HT-29 (cell line): ENCODE measurements around the gene BASP1. TPM values are rescaled to one million over a fixed set of nuclear protein-coding genes. Genes with fewer than 3 reads are reported as not detected.
A peak's percentile ranks its signal among the peaks of the same experiment; 100 is the strongest.
"Not testable (repeated sequence)": the region's sequence is repeated elsewhere in the genome, so short reads cannot be mapped to it uniquely, and the experiment has no call there.

Experiments
- DNase-seq: peaks from one replicate; pipeline ENCODE4 v3.0.0-alpha.2; 2015; ENCODE audit warnings: low spot score
- total RNA-seq: library from RNA; depleted of rRNA; stranded (reverse); fragments of >200 nt; shearing (Covaris generic); gene quantifications from 2 replicates; pipeline ENCODE4 v1.2.3, GENCODE V29; 2014

BASP1 gene
- total RNA-seq, 1 experiment from 2014 or later, result not detected

- DNase-seq, result no peak
These were observed 71.1 kb downstream of the BASP1 start for GRCh38 chr5:17288570-17288969.

- DNase-seq, result no peak
These were observed 72.5 kb downstream of the BASP1 start for GRCh38 chr5:17289681-17290539.

DNA sequence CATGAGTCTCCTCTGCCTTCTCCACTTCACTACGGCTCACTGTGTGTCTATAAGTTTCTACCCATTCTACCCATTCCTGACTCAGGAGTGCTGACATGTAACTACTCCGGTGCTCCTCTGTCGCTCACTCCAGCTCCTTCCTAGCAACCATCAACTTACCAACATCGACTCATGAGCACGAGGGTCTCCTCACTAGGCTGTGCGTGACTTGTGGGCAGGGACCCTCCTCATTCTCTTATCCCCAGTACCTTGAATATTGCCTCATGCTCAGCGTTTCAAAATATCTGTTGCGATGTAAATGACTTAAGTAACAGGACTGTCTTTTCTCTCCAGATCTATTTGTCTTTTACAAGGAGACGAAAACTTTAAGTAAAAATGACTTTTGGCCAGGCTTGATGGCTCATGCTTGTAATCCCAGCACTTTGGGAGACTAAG, 73.1 kb downstream of the BASP1 start:
- no peak for DNase-seq

GRCh38 chr5:17292434-17293015, 75.1 kb downstream of the BASP1 start:
- DNase-seq, result no peak

DNA sequence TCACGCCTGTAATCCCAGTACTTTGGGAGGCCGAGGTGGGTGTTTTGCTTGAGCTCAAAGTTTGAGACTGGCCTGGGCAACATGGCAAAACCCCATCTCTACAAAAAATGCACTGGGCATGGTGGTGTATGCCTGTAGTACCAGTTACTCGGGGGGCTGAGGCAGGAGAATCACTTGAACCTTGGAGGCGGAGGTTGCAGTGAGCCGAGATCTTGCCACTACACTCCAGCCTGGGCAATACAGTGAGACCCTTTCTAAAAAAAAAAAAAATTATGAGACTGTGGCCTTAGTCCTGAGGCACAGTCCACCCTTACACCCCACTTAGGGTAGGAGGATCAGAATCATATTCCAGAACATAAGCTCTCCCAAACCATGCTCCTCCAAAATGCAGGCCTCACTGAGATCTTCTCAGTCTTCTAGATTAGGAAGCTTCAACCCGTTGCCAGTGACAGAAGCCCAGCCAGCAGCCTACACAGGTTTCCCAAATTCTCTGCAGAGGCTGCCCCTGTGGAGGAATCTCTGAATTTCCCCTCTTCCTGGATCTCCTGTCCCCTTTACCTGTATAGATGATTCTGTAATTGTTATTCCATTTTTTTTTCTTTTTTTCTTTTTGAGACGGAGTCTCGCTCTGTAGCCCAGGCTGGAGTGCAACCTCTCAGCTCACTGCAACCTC, 77.3 kb downstream of the BASP1 start:
- DNase-seq, result no peak

DNA sequence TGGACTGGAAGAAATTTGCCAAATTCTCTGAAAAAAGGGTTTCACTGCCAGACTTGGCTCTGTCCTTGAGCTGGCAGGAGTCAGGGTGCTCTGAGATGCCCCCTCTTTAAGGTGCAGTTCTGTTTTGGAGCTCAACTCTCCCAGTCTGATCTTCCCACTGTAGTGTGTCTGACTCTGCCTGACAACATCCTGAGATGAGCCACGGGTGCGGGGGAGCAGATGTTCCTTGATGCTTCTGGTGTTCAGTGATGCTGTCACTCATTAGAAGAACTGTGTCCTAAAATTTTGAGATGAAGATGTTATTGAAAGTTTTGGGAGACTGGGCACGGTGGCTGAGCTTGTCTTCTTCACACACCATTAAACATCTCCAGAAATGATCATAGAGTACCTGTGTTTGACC, 78.2 kb downstream of the BASP1 start:
- DNase-seq, result no peak

- no peak for DNase-seq
These were observed 84.7 kb downstream of the BASP1 start for GRCh38 chr5:17302106-17302505.

DNA sequence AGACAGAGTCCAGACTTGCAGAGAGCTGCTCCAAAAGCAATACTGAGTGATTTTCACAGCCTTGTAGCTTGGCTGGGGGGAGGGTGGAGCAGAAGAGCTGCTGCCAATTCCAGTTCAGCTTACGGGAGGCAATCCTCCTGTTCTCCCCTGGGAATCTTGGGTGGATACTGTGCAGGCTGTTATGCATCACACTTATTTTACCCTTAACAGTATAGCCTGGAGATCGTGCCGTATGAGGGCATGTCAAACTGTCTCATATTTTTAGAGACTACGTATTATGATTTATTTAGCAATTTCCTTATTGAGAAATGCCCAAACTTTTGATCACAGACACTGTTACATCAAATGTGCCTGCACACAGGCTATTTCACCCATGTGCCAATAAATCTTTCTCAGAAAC, 85.2 kb downstream of the BASP1 start:
- DNase-seq, result no peak

DNA sequence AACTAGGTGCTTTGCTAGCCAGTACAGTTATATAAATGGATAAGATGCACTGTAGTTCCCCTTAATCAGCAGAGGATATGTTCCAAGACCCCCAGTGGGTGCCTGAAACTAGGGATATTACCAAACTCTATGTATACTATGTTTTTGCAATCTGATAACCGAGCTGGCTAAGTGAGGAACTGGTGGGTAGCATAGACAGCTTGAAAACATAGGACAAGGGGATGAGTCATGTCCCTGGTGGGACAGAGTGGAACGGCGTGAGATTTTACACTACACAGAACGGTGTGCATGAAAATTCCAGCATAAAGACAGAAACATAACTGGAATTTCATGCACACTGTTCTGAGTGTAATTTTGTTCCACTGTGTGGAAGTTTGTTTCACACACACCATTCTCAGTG, 86.9 kb downstream of the BASP1 start:
- no peak for DNase-seq

GRCh38 chr5:17305017-17305416, 87.6 kb downstream of the BASP1 start:
- no peak for DNase-seq

DNA sequence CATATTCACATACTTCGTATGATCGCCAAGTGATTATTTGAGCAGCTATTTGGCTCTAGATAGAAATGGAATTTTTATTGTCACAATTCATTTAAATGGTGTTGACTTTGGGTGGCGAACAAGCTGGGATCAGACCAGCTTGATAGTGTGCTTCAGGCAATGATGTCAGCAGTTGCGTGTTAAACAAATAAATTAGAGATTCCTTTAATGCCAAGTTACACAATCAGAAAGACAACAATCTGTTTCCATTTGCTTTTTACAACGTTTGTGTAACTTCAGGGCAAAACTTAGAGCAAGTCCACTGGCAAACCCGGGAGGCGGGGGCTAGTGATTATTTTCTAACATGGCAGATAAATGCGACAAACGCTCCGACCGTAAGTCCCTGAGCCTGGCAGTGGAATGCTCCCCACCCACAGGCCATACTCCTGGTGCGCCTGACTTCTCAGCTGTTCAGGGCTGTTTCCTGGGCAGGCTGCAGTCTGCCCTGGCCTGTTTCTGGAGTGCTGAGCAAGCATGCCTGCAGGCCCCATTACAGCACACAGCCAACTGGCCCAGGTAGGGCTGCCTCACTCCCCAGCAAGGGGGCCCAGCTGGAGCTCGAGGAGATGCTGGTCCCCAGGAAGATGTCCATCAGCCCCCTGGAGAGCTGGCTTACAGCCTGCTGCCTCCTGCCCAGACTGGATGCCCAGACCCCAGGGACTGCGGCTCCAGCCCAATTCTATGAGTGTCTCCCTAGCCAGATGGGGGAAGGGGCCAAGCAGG, 88.7 kb downstream of the BASP1 start:
- DNase-seq, result peak; percentile 75

DNA sequence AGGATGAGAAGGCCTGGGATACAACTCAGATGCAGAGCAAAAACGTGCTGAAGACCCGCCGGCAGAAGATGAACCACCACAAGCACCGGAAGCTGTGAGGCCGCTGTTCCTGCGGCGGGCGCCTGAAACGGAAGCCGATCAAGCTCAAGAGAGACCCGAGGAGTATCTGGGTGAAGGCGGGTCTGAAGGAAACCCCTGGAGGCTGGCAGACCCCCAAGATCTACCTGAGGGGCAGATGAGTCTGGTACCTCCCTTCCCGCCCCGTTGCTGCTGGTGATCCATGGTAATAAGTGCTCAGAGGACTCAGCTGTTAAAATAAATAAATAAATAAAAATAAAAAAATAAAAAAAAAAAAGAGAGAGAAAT, 89.3 kb downstream of the BASP1 start:
- no peak for DNase-seq

GRCh38 chr5:17307440-17307839, 90.0 kb downstream of the BASP1 start:
- not testable (repeated sequence) for DNase-seq

DNA sequence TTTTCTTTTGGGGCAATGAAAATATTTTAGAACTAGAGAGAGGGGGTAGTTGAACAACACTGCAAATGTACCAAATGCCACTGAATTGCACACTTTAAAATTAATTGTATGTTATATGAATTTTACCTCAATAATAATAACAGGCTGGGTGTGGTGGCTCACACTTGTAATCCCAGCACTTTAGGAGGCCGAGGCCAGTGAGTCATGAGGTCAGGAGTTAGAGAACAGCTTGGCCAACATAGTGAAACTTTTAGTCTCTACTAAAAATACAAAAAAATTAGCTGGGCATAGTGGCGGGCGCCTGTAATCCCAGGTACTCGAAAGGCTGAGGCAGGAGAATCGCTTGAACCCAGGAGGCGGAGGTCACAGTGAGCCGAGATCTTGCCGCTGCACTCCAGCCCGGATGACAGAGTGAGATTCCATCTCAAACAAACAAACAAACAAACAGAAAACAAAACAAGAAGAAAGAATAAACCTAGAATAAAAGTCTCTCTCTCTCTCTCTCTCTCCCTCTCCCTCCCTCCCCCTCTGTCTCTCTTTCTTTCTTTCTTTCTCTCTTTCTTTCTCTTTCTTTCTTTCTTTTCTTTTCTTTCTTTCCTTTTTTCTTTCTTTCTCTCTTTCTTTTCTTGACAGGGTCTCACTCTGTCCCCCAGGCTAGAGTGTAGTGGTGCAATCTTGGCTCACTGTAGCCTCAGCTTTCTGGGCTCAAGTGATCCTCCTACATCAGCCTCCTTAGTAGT, 91.1 kb downstream of the BASP1 start:
- no peak for DNase-seq

DNA sequence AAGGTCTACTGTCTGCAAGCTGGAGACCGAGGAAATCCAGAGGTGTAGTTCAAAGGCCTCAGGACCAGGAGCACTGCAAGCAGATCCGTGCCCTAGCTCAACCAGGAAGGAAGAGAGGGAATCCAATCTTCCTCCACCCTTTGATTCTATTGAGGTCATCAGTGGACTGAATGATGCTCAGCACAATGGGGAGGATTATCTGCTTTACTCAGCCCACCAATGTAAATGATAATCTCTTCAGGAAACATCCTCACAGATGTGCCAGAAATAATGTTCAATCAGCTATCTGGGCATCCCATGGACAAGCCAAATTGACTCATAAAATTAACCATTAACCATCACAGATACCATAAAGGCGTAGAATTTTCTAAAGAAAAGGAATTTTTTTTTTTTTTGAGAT, 92.0 kb downstream of the BASP1 start:
- DNase-seq, result no peak

DNA sequence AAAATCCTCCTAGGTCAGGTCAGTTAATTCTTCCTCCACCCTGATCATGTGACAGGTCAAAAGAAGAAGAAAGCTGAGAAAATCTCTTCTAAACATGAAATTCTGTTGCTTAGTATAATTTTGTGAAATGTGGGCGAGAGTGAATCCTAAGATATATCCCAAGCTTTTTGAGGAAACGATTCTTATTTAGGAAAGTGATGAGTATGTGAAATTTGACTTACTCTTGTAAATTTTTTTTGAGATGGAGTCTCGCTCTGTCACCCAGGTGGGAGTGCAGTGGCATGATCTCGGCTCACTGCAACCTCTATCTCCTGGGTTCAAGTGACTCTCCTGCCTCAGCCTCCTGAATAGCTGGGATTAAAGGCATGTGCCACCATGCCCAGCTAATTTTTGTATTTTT, 93.1 kb downstream of the BASP1 start:
- not testable (repeated sequence) for DNase-seq

GRCh38 chr5:17311811-17312210, 94.4 kb downstream of the BASP1 start:
- DNase-seq, result not testable (repeated sequence)

DNA sequence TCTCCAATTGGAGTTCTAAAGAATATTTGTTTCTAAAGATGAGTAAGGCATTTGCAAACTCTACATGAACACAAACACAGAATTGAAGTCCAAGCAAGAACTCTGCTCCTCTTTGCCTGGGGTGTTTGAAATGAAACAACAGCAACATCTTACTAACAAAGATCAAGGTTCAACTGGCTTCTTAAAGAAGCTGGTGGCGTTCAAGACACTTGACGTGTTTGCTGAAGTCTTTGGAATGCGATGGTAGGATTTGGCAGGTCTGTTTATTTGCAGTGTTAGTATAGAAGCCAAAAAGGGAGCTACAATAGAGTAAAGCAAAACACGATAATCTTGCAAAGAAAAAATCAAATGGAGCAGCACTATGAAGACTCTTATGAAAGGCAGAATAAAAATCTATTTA, 94.9 kb downstream of the BASP1 start:
- DNase-seq, result no peak

DNA sequence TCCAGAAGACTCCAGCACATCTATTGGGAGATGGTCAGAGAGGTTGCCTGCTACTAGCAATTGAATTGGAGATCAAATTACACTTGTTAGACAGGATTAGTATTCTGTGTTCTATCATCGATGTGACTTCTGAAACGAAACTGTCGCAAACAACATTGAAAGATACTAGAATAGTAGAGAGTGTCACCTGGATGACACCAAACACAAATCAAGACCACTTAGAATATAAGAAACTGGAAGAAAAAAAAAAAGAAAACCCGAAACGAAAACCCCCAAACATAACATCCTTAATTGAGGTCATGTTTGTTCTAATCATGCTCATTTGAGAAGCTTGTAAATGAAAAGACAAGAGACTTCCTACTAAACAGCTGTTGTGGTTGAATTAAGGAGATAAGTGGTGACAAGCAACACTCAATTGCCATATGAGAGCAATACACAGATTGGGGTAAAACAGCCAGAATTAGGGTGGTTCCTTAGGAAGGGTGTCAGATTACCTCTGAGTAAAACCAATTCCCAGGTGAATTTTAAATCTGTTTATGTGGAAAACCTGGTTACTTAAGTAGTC, 97.6 kb downstream of the BASP1 start:
- no peak for DNase-seq

DNA sequence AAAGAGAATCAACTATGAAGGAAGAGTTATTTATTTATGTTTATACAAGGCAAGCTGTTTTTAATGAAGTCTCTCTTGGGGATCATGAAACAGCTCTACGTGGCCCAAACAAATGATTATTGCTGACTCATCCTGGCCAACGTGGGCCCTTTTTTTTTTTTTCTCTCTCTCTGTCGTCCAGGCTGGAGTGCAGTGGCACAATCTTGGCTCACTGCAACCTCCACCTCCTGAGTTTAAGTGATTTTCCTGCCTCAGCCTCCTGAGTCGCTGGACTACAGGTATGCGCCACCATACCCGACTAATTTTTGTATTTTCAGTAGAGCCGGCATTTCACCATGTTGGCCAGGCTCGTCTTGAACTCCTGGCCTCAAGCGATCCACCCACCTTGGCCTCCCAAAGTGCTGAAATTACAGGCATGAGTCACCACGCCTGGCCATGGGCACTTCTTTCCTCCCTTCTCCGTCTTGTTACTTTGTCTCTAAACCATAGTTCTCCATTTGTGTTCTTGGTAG, 98.3 kb downstream of the BASP1 start:
- DNase-seq, result no peak

GRCh38 chr5:17316970-17317459, 99.6 kb downstream of the BASP1 start:
- peak; percentile 41 for DNase-seq
